HepG2 (cell line): Measurements from ENCODE around the gene COMP. TPM values are rescaled to one million over a fixed set of nuclear protein-coding genes. Genes with fewer than 3 reads are reported as not detected.

Experiments used
- CEBPB ChIP-seq: IDR thresholded peaks from 2 replicates; pipeline ENCODE4 v1.6.1; 2011; ENCODE audit warnings: low read depth, low read length, improper control_type of control experiment, borderline replicate concordance
- GABPA ChIP-seq, 2 experiments: IDR thresholded peaks; 2 replicates each; pipeline ENCODE4 v1.6.1; 2011 to 2016; ENCODE audit warnings: low read depth in 2 of 2, low read length in 1 of 2, missing biosample characterization in 1 of 2, missing genetic modification characterization in 1 of 2
- MAZ ChIP-seq, 2 experiments: sonication (generic) in 1 of 2; formaldehyde crosslinking in 1 of 2; IDR thresholded peaks; 2 replicates each; pipeline versions ENCODE4 v1.5.0 to v1.6.1; 2012 to 2020; ENCODE audit warnings: low read depth in 2 of 2, mild to moderate bottlenecking in 2 of 2, borderline replicate concordance in 1 of 2, improper control_type of control experiment in 1 of 2, low read length in 1 of 2, missing genetic modification reagents in 1 of 2, moderate library complexity in 1 of 2
- PHB2 ChIP-seq: fragments of 450-650 bp; IDR thresholded peaks from 2 replicates; pipeline ENCODE4 v1.6.1; 2018; ENCODE audit not compliant: partially characterized antibody
- SALL1 ChIP-seq: sonication (generic); formaldehyde crosslinking; IDR thresholded peaks from 2 replicates; pipeline ENCODE4 v1.8.0; 2022; ENCODE audit warnings: mild to moderate bottlenecking, missing genetic modification reagents
- ZFY ChIP-seq: sonication (generic); formaldehyde crosslinking; IDR thresholded peaks from 2 replicates; pipeline ENCODE4 v1.4.0; 2020; ENCODE audit warnings: missing genetic modification reagents
- ZNF274 ChIP-seq: sonication (generic); formaldehyde crosslinking; IDR thresholded peaks from 2 replicates; pipeline ENCODE4 v1.5.1; 2020; ENCODE audit warnings: mild to moderate bottlenecking, missing genetic modification reagents
- ZNF562 ChIP-seq: sonication (generic); formaldehyde crosslinking; IDR thresholded peaks from 2 replicates; pipeline ENCODE4 v1.8.0; 2022; ENCODE audit warnings: missing genetic modification reagents, borderline replicate concordance
- ZNF724P ChIP-seq: sonication (generic); formaldehyde crosslinking; IDR thresholded peaks from 2 replicates; pipeline ENCODE4 v1.8.0; 2022; ENCODE audit warnings: missing genetic modification reagents, borderline replicate concordance
- polyA plus RNA-seq, 8 experiments: library from polyadenylated mRNA; depleted of rRNA in 3 of 8; stranded (reverse) in 7 of 8; unstranded in 1 of 8; fragments of >200 nt; fragmentation: Illumina TruSeq in 4 of 8; extraction: Trizol in 4 of 8; gene quantifications; 2 replicates each; pipeline versions ENCODE4 v1.2.1 to v1.2.3, GENCODE V29; 2011 to 2016; ENCODE audit warnings: low read depth in 4 of 8, missing spikeins in 1 of 8, mixed read lengths in 1 of 8; ENCODE audit not compliant: insufficient read depth in 1 of 8
- total RNA-seq, 5 experiments: library from RNA; depleted of rRNA; stranded (reverse); fragments of >200 nt; fragmentation: Illumina TruSeq; extraction: Trizol; gene quantifications; 2 replicates each; pipeline ENCODE4 v1.2.3, GENCODE V29; 2016; ENCODE audit warnings: low read depth in 1 of 5
- TF ChIP-seq, protein P1 (sequence below): sonication (generic); formaldehyde crosslinking; IDR thresholded peaks from 2 replicates; pipeline ENCODE4 v1.5.0; 2020; ENCODE audit warnings: missing genetic modification reagents
- TF ChIP-seq, protein P2 (sequence below): sonication (generic); formaldehyde crosslinking; IDR thresholded peaks from 2 replicates; pipeline ENCODE4 v1.5.1; 2020; ENCODE audit warnings: mild to moderate bottlenecking, missing genetic modification reagents, borderline replicate concordance
- TF ChIP-seq, protein P3 (sequence below): sonication (generic); formaldehyde crosslinking; IDR thresholded peaks from 2 replicates; pipeline ENCODE4 v1.4.0; 2020; ENCODE audit warnings: missing genetic modification reagents
- TF ChIP-seq, protein P4 (sequence below): sonication (generic); formaldehyde crosslinking; IDR thresholded peaks from 2 replicates; pipeline ENCODE4 v1.5.1; 2020; ENCODE audit warnings: mild to moderate bottlenecking, missing genetic modification reagents, moderate library complexity

Gene COMP
- total and polyA plus RNA-seq, 2 of the 13 experiments (the other 11 are each of a cell fraction or from before 2014, with no cell fraction given): 0.04 to 0.13 TPM

- TF ChIP-seq, protein P1, sequence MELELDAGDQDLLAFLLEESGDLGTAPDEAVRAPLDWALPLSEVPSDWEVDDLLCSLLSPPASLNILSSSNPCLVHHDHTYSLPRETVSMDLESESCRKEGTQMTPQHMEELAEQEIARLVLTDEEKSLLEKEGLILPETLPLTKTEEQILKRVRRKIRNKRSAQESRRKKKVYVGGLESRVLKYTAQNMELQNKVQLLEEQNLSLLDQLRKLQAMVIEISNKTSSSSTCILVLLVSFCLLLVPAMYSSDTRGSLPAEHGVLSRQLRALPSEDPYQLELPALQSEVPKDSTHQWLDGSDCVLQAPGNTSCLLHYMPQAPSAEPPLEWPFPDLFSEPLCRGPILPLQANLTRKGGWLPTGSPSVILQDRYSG (CRISPR knock-in tag): no peak
- TF ChIP-seq CEBPB (no peak), ZNF274 (CRISPR knock-in tag) (no peak), ZNF562 (CRISPR knock-in tag) (no peak), MAZ (IDR thresholded peaks at IDR 0.05; ENCODE audit: borderline replicate concordance, low read depth, low read length) (peak; percentile 42; the same call in 1 of the 2 replicates), MAZ (CRISPR knock-in tag; IDR thresholded peaks at IDR 0.05; ENCODE audit: low read depth) (no peak), ZFY (CRISPR knock-in tag) (peak; percentile 36; the same call in 1 of the 2 replicates), PHB2 (no peak), SALL1 (peak; percentile 33; the same call in 1 of the 2 replicates), ZNF724P (CRISPR knock-in tag) (no peak), GABPA (IDR thresholded peaks at IDR 0.05; ENCODE audit: low read depth, low read length) (no peak), GABPA (CRISPR knock-in tag; IDR thresholded peaks at IDR 0.05; ENCODE audit: low read depth) (no peak)
- TF ChIP-seq, protein P2, sequence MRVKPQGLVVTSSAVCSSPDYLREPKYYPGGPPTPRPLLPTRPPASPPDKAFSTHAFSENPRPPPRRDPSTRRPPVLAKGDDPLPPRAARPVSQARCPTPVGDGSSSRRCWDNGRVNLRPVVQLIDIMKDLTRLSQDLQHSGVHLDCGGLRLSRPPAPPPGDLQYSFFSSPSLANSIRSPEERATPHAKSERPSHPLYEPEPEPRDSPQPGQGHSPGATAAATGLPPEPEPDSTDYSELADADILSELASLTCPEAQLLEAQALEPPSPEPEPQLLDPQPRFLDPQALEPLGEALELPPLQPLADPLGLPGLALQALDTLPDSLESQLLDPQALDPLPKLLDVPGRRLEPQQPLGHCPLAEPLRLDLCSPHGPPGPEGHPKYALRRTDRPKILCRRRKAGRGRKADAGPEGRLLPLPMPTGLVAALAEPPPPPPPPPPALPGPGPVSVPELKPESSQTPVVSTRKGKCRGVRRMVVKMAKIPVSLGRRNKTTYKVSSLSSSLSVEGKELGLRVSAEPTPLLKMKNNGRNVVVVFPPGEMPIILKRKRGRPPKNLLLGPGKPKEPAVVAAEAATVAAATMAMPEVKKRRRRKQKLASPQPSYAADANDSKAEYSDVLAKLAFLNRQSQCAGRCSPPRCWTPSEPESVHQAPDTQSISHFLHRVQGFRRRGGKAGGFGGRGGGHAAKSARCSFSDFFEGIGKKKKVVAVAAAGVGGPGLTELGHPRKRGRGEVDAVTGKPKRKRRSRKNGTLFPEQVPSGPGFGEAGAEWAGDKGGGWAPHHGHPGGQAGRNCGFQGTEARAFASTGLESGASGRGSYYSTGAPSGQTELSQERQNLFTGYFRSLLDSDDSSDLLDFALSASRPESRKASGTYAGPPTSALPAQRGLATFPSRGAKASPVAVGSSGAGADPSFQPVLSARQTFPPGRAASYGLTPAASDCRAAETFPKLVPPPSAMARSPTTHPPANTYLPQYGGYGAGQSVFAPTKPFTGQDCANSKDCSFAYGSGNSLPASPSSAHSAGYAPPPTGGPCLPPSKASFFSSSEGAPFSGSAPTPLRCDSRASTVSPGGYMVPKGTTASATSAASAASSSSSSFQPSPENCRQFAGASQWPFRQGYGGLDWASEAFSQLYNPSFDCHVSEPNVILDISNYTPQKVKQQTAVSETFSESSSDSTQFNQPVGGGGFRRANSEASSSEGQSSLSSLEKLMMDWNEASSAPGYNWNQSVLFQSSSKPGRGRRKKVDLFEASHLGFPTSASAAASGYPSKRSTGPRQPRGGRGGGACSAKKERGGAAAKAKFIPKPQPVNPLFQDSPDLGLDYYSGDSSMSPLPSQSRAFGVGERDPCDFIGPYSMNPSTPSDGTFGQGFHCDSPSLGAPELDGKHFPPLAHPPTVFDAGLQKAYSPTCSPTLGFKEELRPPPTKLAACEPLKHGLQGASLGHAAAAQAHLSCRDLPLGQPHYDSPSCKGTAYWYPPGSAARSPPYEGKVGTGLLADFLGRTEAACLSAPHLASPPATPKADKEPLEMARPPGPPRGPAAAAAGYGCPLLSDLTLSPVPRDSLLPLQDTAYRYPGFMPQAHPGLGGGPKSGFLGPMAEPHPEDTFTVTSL (CRISPR knock-in tag): no peak
- TF ChIP-seq, protein P3, sequence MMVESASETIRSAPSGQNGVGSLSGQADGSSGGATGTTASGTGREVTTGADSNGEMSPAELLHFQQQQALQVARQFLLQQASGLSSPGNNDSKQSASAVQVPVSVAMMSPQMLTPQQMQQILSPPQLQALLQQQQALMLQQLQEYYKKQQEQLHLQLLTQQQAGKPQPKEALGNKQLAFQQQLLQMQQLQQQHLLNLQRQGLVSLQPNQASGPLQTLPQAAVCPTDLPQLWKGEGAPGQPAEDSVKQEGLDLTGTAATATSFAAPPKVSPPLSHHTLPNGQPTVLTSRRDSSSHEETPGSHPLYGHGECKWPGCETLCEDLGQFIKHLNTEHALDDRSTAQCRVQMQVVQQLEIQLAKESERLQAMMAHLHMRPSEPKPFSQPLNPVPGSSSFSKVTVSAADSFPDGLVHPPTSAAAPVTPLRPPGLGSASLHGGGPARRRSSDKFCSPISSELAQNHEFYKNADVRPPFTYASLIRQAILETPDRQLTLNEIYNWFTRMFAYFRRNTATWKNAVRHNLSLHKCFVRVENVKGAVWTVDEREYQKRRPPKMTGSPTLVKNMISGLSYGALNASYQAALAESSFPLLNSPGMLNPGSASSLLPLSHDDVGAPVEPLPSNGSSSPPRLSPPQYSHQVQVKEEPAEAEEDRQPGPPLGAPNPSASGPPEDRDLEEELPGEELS (CRISPR knock-in tag): no peak
- TF ChIP-seq, protein P4, sequence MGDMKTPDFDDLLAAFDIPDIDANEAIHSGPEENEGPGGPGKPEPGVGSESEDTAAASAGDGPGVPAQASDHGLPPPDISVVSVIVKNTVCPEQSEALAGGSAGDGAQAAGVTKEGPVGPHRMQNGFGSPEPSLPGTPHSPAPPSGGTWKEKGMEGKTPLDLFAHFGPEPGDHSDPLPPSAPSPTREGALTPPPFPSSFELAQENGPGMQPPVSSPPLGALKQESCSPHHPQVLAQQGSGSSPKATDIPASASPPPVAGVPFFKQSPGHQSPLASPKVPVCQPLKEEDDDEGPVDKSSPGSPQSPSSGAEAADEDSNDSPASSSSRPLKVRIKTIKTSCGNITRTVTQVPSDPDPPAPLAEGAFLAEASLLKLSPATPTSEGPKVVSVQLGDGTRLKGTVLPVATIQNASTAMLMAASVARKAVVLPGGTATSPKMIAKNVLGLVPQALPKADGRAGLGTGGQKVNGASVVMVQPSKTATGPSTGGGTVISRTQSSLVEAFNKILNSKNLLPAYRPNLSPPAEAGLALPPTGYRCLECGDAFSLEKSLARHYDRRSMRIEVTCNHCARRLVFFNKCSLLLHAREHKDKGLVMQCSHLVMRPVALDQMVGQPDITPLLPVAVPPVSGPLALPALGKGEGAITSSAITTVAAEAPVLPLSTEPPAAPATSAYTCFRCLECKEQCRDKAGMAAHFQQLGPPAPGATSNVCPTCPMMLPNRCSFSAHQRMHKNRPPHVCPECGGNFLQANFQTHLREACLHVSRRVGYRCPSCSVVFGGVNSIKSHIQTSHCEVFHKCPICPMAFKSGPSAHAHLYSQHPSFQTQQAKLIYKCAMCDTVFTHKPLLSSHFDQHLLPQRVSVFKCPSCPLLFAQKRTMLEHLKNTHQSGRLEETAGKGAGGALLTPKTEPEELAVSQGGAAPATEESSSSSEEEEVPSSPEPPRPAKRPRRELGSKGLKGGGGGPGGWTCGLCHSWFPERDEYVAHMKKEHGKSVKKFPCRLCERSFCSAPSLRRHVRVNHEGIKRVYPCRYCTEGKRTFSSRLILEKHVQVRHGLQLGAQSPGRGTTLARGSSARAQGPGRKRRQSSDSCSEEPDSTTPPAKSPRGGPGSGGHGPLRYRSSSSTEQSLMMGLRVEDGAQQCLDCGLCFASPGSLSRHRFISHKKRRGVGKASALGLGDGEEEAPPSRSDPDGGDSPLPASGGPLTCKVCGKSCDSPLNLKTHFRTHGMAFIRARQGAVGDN (CRISPR knock-in tag): peak; percentile 52; the same call in 1 of the 2 replicates
Measured at GRCh38 chr19:18785179-18786124, 5.7 kb downstream of the COMP start (continued).
